HG02642 (cell line): ENCODE measurements around the gene DEPDC5.
A peak's percentile ranks its signal among the peaks of the same experiment; 100 is the strongest.

Experiments used
- ATAC-seq: cut with Tn5 transposase; IDR thresholded peaks from one replicate; pipeline ENCODE4 v1.9.1; 2021; ENCODE audit warnings: mild to moderate bottlenecking; ENCODE audit not compliant: unreplicated experiment, poor library complexity

DEPDC5 gene

DNA sequence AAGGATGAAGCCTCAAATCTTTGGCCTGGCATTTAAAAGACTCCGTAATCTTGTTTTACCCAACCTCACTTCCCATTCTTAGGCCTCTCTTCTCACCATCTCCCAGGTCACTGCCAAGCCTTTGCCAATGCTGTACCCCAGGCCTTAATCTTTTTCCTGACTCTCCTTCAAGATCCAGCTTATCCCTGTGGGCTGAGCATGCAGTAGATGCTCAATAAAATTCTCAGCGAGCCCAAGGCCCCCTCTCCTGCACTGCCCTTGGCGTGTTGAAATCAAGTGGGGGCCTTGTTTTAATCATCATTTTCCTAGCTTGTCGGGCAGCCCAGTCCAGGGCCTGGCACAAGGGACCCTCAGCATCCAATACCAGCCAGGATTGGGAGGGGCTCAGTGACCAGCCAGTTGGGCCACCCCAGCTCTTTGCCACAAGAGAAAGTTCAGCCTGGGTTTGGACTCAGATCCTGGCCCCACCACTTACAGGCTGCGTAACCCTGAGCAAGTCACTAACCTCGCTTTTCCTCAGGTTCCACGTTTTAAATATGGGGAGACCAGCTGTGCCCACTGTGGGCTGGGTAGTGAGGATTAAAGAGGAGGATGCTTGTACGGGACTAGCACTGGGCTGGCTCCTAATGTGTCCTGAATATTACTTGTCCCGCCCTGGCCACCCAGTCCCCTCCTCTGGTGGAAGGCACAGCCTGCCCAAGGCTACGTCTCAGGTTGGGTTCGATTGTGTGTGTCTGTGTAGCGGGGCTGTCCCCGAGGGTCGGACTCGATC, 189.6 kb downstream of the DEPDC5 start:
- ATAC-seq = no peak

GRCh38 chr22:31943978-31944699, 190.3 kb downstream of the DEPDC5 start, which contains the start of gene YWHAH:
Gene YWHAH (plus strand): TSS chr22:31944535. CDS start chr22:31944734, 199 bp downstream.
- peak; percentile 79 for ATAC-seq

DNA sequence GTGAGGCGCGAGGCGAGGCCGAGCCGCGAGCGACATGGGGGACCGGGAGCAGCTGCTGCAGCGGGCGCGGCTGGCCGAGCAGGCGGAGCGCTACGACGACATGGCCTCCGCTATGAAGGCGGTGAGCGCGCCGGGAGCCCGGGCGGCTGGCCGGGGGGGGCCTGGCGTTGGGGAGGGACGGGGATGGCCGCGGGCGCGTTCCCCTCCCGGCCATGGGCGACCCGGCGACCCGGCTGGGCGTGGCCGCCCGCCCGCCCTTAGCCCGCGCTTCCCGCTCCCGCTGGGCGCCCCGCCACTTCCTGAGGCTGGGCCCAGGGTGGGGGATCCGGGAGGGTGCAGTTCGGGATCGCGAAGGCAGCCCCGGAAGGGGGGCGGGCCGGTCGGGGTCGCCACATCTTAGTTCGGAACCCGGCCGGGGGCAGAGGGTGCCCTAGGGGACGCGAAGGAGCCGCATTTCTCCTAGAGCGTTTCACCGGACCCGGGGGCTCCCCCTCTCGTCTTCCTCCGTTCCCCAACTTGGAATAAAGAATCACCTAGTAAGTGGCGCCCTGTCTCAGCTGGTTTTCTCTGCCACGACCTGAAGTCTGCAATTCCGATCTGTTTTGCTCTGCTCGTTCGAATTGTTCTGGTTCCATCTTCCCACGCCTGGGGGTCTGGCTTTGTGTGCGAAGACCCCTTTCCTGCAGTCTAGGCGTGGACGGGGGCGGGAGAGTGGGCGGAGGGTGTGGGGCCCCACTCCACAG, 191.1 kb downstream of the DEPDC5 start:
- ATAC-seq = peak; percentile 23

DNA sequence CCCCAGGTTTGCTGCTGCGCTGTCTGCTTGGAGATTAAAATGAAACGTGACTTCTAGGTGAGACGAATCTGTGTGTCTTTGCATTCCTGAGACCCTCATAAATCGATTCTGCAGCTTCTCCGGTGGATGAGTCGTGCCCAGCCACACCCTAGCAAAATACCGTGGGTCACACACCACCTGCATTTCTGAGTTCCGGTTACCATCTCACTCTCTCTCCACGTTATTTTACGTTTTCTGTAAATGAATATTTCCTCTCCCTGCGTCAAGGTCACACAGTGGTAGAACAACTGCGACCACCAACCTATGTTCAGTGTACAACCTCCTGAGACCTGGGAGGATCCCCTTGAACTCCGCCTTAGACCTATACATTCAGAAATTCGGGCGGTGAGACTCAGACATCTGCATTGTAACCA, 191.6 kb downstream of the DEPDC5 start:
- no peak for ATAC-seq

GRCh38 chr22:31945971-31946680, 192.3 kb downstream of the DEPDC5 start:
- ATAC-seq = no peak

- no peak for ATAC-seq
Observed at GRCh38 chr22:31947296-31947695, 193.5 kb downstream of the DEPDC5 start.

DNA sequence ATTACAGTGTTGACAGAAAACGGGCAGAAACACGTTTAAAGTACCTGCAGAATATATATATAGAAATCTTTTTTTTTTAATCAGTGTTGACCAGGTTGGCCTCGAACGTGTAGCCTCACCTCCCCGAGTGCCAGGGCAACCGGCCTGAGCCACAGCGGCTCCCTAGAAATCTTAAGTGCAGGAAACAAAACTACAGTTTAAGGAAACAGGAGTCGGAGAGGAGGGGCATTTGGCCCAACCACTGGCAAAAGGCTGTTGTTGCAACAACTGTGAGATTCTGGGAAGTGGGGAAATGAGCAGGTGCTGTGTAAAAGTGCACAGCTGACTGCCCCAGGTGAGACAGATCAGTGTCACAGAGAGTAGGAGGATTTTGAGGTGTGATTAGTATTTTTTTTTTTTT, 194.2 kb downstream of the DEPDC5 start:
- ATAC-seq = no peak

GRCh38 chr22:31950226-31950625, 196.4 kb downstream of the DEPDC5 start:
- ATAC-seq = no peak

GRCh38 chr22:31951194-31952093, 197.6 kb downstream of the DEPDC5 start:
- ATAC-seq = no peak

DNA sequence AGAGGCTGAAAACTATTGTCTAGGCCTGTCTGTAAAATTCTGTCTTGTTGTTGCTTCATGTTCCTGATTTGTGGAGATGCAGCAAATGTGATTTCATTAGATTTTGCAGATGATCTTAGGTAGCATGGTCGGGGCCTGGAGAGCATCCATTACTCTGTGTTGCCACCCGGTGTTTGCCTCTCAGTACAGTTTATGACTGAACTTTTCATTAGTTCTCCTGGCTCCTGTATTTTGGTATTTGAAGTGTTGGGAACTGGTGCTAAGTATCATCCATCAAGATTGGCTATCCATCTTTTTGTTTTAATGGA, 198.2 kb downstream of the DEPDC5 start:
- no peak for ATAC-seq

DNA sequence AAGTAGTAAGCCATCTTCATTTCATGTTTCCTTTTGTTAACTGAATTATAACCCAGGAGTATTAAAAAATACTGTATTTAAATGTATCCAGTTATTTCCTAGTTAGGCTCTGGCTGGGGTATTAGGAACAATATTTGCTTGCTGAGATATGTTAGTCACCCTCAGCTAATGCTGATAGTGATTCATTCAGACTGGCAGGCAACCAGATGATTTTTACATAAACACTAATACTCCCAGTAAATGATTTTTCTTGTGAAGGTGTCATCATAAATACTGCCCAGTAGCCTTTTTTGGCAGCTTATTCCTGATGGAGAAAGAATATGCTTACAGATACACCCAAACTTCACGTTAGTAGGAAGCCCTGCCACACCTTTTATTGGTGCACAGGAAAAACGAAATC, 198.7 kb downstream of the DEPDC5 start:
- no peak for ATAC-seq

DNA sequence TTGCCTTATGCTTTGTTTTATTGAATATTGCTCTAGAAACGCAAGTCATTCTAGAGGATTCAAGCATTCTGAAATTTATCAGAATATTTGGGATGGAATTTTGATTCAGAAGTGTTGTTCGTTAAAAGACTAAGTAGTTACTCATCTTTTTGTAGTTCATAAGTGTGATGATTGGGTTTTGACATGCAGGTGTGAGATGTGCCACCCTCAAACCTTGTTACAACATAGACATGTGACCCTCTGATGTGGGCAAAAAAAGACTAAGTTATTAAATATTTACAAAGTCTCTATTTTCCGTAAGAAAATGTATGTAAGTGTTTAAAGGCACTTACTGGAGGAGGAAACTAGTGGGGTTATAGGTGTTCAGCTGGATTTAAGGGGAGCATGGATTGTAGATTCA, 199.4 kb downstream of the DEPDC5 start:
- ATAC-seq = no peak

DNA sequence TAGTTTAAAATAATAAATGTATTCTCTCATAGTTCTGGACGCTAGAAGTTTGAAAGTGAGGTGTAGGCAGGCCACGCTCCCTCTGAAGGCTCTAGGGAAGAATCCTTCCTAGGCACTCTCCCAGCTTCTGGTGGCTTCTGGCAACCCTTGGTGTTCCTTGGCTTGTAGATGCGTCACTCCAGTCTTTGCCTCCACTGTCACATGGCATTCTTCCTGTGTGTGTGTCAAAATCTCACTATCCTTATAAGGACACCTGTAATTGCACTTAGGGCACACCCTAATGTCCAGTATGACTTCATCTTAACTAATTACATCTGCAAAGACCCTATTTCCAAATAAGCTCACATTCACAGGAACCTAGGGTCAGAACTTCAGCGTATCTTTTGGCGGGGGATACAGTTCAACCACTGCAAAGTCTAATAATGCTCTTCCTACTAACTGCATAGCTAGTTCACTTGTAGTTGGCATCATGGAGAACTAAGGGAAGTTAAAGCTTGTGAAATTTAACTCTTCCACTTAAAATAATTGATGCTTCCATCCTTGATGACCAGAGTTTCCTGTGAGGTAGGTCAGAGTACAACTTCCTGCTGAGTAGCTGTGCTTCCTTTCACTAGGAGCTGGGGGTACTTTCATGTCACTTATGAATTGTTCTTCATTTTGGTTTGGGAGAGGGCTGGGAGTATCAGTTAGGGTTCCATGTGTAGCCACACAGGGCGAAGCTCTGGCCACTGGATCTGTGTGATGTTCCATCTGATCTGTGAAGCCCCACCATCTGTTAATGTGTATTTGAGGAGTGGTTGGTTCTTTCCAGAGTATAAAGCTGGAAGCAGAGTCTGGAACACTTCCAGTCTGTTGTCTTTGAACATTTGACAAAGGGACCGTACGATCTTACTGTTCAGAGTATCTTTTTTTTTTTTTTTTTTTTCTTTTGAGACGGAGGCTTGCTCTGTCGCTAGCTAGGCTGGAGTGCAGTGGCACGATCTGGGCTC, 201.0 kb downstream of the DEPDC5 start:
- ATAC-seq = no peak

GRCh38 chr22:31956360-31956759, 202.5 kb downstream of the DEPDC5 start:
- ATAC-seq = no peak
